GM19099 (cell line): ENCODE measurements around the gene CIAO1.

Experiments
- POLR2A ChIP-seq: IDR thresholded peaks from 3 replicates; pipeline ENCODE4 v1.6.1; 2011; ENCODE audit warnings: low read depth; ENCODE audit not compliant: insufficient read length; ENCODE audit errors: extremely low read depth

CIAO1 gene

GRCh38 chr2:96304606-96305005, 38.6 kb downstream of the CIAO1 start:
- TF ChIP-seq POLR2A, result no peak

GRCh38 chr2:96305091-96305978, 39.3 kb downstream of the CIAO1 start, which contains the start of gene SNRNP200:
Gene SNRNP200 (minus strand): TSS chr2:96305546. CDS start chr2:96305437, 109 bp downstream.
- TF ChIP-seq POLR2A, result peak; percentile 85

GRCh38 chr2:96305979-96306308, 39.9 kb downstream of the CIAO1 start:
- no peak for TF ChIP-seq POLR2A

DNA sequence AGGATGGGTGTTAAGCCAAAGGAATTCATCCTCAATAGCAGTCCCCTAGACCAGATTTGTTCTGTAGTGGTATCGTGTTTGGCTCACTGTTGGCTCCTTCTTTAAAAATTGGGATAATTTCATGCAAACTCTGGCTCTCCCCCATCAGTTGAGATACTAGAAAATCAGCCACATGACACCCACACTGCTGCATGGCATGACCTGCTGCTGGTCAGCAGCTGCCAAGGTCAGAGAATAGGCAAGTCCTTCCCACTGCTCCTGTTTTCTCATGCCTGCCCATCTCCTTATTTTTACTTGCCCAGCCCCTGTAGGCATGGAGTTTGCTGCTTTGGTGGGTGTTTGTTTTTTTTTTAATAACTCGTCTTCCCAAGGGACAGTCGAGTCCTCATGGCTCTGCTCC, 40.3 kb downstream of the CIAO1 start:
- no peak for TF ChIP-seq POLR2A

GRCh38 chr2:96308248-96308647, 42.2 kb downstream of the CIAO1 start:
- TF ChIP-seq POLR2A, result no peak

GRCh38 chr2:96315005-96315399, 49.0 kb downstream of the CIAO1 start:
- no peak for TF ChIP-seq POLR2A

DNA sequence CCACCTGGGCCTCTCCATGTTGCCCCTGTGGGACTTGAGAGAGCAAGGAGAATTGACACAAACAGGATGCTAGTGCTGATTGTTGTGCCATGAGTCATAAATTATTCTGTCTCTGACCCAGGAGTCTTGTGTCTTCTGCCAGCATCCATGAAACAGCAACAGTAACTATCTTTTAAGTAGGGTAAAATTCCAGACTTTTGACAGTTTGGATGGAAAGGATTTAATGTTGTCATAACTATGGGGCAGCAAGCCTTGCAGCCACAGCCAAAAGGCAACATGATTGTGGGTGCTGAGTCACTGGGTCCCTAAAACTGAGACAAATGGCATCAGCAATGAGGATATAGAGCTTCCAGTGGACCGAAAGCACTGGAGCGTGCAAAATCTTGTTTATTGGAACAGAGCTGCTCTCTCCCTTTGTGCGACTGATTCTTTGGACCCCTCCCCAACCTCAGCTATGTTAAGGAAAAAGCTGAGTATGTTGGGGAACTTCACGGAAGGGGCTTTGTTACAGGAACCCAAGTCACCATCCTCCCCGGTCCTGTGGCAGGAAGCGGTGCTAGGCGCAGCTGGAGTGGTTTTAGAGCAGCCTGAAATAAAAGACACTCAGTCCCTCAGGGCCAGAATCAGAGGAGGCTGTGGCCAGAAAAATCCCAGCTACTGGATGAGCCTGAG, 49.5 kb downstream of the CIAO1 start:
- TF ChIP-seq POLR2A, result no peak

GRCh38 chr2:96316999-96317398, 51.0 kb downstream of the CIAO1 start:
- TF ChIP-seq POLR2A, result no peak

DNA sequence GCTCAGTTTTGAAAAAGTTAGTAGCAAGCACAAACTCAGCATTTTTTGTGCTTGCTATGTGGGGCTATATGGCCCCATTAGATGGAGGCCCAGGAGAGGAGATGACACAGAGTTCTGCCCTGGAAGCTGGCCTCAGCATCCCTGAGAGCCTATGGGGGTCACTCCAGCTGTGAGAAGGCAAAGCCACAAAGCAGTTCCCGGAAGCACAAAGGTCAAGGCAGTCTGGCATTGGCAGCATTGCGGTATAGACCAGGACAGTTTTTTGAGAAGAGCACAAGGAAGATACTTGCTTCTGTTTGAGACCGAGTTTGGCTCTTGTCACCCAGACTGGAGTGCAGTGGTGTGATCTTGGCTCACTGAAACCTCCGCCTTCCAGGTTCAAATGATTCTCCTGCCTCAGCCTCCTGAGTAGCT, 51.6 kb downstream of the CIAO1 start:
- TF ChIP-seq POLR2A, result no peak

DNA sequence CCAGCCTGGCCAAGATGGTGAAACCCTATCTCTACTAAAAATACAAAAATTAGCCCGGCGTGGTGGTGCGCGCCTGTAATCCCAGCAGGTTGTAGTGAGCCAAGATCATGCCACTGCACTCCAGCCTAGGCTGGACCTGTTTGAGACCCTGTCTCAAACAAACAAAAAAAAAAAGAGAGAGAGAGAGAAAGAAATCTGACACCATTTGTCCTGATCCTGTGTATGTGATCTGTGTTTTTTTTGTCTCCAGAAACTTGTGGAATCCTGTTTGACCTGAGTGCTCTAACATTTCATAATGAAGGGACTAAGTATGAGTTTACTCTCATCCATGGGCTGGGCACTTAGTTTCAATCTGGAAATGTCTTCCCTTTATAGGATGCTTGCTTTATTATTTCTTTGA, 52.7 kb downstream of the CIAO1 start:
- no peak for TF ChIP-seq POLR2A

GRCh38 chr2:96319396-96319795, 53.4 kb downstream of the CIAO1 start:
- TF ChIP-seq POLR2A, result no peak

DNA sequence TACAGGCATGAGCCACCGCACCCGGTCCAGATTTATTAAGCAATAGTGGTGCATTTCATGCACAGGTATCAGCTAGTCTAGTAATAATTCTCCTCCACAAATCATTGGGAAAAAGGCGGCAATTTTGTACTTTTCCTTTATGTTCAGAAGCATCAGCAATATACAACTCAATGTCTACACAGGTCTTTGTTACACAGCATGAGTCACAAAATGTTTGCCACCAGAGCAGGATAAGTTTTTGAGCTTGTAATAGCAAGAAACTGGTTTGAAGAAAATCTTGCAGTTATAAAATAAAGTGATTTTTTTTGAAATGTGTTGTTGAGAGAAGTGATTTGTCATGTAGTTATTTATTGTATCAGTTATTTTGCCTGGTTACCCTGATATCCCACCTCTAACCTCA, 54.3 kb downstream of the CIAO1 start:
- TF ChIP-seq POLR2A, result no peak

DNA sequence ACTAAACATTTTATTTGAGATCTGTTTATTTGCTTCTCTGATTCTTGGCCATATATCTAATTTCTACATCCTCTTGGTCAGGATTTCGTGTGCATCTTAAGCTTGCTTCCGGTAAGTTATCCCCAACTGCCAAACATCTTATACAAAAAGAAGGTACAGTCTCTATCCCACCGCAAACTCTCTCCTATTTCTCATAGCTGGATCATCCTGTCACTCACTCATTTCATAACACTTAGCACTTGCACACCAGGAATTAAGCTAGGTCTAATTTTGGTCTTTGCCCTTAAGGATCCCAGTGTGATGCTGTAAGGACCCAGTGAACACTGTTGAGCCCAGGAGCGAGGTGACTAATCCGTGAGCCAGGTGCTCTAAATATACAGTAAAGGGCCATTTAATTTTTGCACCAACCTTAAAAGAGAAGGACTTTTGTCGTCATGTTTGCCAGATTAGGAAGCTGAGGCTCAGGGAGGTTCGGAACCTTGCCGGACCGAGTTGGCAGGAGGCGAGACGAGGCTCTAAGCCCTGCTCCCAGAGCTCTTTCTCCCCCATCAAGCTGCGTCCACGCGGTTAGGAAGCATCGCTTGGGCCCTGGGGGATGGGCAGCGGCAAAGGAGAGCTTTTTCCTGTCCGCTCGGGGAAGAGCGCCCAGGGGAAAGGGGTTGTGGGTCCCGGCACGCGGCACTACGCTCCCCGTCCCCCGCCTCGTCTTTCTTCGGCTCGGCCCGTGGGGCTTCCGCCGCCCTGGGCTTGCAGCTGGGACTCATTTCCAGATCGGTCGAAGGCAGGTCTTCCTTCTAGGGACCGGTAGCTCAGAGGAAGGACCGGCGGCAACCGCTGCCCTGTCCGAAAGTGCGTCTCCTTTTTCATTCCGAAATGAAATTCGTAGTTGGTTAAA, 55.0 kb downstream of the CIAO1 start:
- peak; percentile 8 for TF ChIP-seq POLR2A
